Measurements from ENCODE around the gene NEDD4L. TPM values are rescaled to one million over a fixed set of nuclear protein-coding genes. Genes with fewer than 3 reads are reported as not detected.

The NEDD4L gene
- total and polyA plus RNA-seq, 4 donors = 10.2 to 20.3 (median 13.2) TPM

DNA sequence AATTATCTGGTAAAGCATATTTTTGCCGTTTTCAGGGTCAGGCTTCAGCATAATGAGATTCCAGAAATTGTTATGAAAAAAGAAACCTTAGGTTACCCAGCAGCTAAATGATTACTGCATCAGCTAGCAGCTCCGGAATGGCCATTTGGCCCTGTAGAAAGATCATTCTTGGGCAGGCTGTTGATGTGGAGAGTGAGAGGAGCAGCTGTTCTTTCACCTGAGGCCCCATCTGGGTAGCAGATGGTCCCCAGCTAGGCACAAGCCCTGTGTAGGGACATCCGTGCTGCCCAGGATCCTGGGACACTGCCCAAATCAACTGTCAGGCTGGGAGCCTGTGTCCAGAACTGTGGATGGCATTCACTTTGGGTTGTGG lies 61.8 kb downstream of the NEDD4L start:
- WGBS = 81% methylated on average over 3 of the region's 3 CpGs
- TF ChIP-seq, protein P1, sequence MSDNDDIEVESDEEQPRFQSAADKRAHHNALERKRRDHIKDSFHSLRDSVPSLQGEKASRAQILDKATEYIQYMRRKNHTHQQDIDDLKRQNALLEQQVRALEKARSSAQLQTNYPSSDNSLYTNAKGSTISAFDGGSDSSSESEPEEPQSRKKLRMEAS (IDR thresholded peaks at IDR 0.05) = no peak
- TF ChIP-seq RAD21 (IDR thresholded peaks at IDR 0.05) (no peak), FOXA2 (IDR thresholded peaks at IDR 0.05) (no peak), RXRA (IDR thresholded peaks at IDR 0.05) (no peak), SP1 (IDR thresholded peaks at IDR 0.05) (no peak), HNF4G (IDR thresholded peaks at IDR 0.05) (no peak), YY1 (IDR thresholded peaks at IDR 0.05) (no peak), JUND (IDR thresholded peaks at IDR 0.05) (no peak), EGR1 (IDR thresholded peaks at IDR 0.05; ENCODE audit: low read depth in 2 of 2) (no peak), FOXA1 (IDR thresholded peaks at IDR 0.05) (no peak), NR2F2 (IDR thresholded peaks at IDR 0.05) (no peak)
- TF ChIP-seq, protein P2, sequence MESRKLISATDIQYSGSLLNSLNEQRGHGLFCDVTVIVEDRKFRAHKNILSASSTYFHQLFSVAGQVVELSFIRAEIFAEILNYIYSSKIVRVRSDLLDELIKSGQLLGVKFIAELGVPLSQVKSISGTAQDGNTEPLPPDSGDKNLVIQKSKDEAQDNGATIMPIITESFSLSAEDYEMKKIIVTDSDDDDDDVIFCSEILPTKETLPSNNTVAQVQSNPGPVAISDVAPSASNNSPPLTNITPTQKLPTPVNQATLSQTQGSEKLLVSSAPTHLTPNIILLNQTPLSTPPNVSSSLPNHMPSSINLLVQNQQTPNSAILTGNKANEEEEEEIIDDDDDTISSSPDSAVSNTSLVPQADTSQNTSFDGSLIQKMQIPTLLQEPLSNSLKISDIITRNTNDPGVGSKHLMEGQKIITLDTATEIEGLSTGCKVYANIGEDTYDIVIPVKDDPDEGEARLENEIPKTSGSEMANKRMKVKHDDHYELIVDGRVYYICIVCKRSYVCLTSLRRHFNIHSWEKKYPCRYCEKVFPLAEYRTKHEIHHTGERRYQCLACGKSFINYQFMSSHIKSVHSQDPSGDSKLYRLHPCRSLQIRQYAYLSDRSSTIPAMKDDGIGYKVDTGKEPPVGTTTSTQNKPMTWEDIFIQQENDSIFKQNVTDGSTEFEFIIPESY (IDR thresholded peaks at IDR 0.05) = no peak
- TF ChIP-seq, protein P3, sequence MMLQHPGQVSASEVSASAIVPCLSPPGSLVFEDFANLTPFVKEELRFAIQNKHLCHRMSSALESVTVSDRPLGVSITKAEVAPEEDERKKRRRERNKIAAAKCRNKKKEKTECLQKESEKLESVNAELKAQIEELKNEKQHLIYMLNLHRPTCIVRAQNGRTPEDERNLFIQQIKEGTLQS (IDR thresholded peaks at IDR 0.05) = no peak
- TF ChIP-seq, protein P4, sequence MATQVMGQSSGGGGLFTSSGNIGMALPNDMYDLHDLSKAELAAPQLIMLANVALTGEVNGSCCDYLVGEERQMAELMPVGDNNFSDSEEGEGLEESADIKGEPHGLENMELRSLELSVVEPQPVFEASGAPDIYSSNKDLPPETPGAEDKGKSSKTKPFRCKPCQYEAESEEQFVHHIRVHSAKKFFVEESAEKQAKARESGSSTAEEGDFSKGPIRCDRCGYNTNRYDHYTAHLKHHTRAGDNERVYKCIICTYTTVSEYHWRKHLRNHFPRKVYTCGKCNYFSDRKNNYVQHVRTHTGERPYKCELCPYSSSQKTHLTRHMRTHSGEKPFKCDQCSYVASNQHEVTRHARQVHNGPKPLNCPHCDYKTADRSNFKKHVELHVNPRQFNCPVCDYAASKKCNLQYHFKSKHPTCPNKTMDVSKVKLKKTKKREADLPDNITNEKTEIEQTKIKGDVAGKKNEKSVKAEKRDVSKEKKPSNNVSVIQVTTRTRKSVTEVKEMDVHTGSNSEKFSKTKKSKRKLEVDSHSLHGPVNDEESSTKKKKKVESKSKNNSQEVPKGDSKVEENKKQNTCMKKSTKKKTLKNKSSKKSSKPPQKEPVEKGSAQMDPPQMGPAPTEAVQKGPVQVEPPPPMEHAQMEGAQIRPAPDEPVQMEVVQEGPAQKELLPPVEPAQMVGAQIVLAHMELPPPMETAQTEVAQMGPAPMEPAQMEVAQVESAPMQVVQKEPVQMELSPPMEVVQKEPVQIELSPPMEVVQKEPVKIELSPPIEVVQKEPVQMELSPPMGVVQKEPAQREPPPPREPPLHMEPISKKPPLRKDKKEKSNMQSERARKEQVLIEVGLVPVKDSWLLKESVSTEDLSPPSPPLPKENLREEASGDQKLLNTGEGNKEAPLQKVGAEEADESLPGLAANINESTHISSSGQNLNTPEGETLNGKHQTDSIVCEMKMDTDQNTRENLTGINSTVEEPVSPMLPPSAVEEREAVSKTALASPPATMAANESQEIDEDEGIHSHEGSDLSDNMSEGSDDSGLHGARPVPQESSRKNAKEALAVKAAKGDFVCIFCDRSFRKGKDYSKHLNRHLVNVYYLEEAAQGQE (IDR thresholded peaks at IDR 0.05) = no peak
- H3K9ac ChIP-seq (ENCODE audit: low read depth in 1 of 2, low read length in 2 of 2) = no peak overlapping the region

DNA sequence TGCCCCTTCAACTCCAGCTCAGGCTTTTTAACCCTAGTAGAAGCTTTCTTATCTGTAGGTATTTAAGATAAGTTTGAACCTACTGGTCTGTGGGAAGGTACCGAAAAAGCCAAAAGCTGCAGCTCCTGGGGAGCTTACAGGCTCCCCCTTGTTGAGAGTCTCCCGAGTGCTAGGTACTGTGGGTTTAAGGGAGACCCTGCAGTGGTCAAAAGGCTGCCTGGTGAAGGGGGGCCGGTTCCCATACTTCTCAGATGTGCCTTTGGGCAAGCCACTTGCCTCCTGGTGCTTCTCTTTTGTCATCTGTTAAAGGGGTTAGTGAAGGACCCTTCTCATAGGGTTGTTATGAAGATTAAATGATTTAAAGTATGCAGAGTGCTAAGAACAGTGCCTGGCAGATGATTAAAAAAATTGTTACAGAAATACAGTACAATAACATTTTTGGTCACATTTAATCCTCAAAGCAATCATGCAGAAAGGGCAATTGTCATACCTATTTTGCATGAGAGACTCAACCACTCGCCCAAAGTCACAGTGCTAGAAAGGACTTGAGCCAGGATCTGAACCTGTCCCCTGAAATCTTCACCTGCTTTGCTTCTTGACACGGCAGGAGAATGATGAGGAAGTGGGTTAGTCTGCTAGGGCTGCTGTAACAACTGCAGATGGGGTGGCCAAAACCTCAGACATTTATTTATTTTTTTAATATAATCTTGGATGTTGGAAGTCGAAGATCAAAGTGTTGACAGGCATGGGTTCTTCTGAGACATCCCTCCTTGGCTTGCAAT lies 62.5 kb downstream of the NEDD4L start:
- no peak for DNase-seq (ENCODE audit: low spot score)
- 90% methylated on average over 6 of the region's 6 CpGs for WGBS
- H3K9me3 ChIP-seq (ENCODE audit: control insufficient read depth in 4 of 4, low read length in 3 of 4) = no peaks in the 10 kb centered on the region
- no peak overlapping the region for H3K27ac ChIP-seq (ENCODE audit: low read depth in 1 of 2, low read length in 2 of 2)
- H3K9ac ChIP-seq (ENCODE audit: low read depth in 1 of 2, low read length in 2 of 2) = no peak overlapping the region
- H3K4me3 ChIP-seq (ENCODE audit: low read depth in 1 of 3, low read length in 3 of 3) = no peak overlapping the region
- H3K36me3 ChIP-seq (ENCODE audit: control insufficient read depth in 4 of 4, insufficient read depth in 3 of 4, low read depth in 1 of 4, low read length in 3 of 4) = no peaks in the 10 kb centered on the region
- peaks cover 7 to 20% (median 18%) of the 10 kb centered on the region in 4 donors for H3K4me1 ChIP-seq (ENCODE audit: control insufficient read depth in 4 of 4, insufficient read depth in 4 of 4, low read length in 3 of 4)
- no peaks in the 10 kb centered on the region for H3K27me3 ChIP-seq (ENCODE audit: control insufficient read depth in 4 of 4, insufficient read depth in 4 of 4, low read length in 3 of 4)
- TF ChIP-seq FOXA2 (IDR thresholded peaks at IDR 0.05) (no peak), RXRA (IDR thresholded peaks at IDR 0.05) (no peak), YY1 (IDR thresholded peaks at IDR 0.05) (no peak), GABPA (IDR thresholded peaks at IDR 0.05 in 1 of 2, conservative IDR thresholded peaks at IDR 0.05 in 1 of 2) (no peak), TAF1 (conservative IDR thresholded peaks at IDR 0.05) (no peak), HNF4A (conservative IDR thresholded peaks at IDR 0.05) (no peak), RAD21 (IDR thresholded peaks at IDR 0.05) (no peak), NR2F2 (IDR thresholded peaks at IDR 0.05) (no peak), EGR1 (IDR thresholded peaks at IDR 0.05; ENCODE audit: low read depth in 2 of 2) (no peak), SP1 (IDR thresholded peaks at IDR 0.05) (no peak)
- TF ChIP-seq, protein P1 (IDR thresholded peaks at IDR 0.05) = no peak
- TF ChIP-seq, protein P3 (IDR thresholded peaks at IDR 0.05) = no peak
- TF ChIP-seq, protein P4 (IDR thresholded peaks at IDR 0.05) = no peak
- TF ChIP-seq, protein P2 (IDR thresholded peaks at IDR 0.05) = no peak

More for the DNA sequence above, 61.8 kb downstream of the NEDD4L start:
- H3K9me3 ChIP-seq (ENCODE audit: control insufficient read depth in 4 of 4, low read length in 3 of 4) = no peaks in the 10 kb centered on the region
- DNase-seq (ENCODE audit: low spot score) = no peak
- H3K27me3 ChIP-seq (ENCODE audit: control insufficient read depth in 4 of 4, insufficient read depth in 4 of 4, low read length in 3 of 4) = no peaks in the 10 kb centered on the region
- H3K27ac ChIP-seq (ENCODE audit: low read depth in 1 of 2, low read length in 2 of 2) = no peak overlapping the region
- H3K4me1 ChIP-seq (ENCODE audit: control insufficient read depth in 4 of 4, insufficient read depth in 4 of 4, low read length in 3 of 4) = peaks cover 7 to 20% (median 18%) of the 10 kb centered on the region in 4 donors
- no peak overlapping the region for H3K4me3 ChIP-seq (ENCODE audit: low read depth in 1 of 3, low read length in 3 of 3)
- no peaks in the 10 kb centered on the region for H3K36me3 ChIP-seq (ENCODE audit: control insufficient read depth in 4 of 4, insufficient read depth in 3 of 4, low read depth in 1 of 4, low read length in 3 of 4)

Data from liver (tissue), 9 donors.